ENCODE measurements around the gene CFAP77.
A peak's percentile ranks its signal among the peaks of the same experiment; 100 is the strongest.
"Not testable (repeated sequence)": the region's sequence is repeated elsewhere in the genome, so short reads cannot be mapped to it uniquely, and the experiment has no call there.

Gene CFAP77

GRCh38 chr9:132552041-132552440 is 142.0 kb downstream of the CFAP77 start:
- DNase-seq = no peak

GRCh38 chr9:132554755-132555154 is 144.7 kb downstream of the CFAP77 start:
- DNase-seq = no peak

GRCh38 chr9:132555528-132555927 is 145.5 kb downstream of the CFAP77 start:
- DNase-seq = no peak

- no peak for DNase-seq
Observed at GRCh38 chr9:132556235-132556634, 146.2 kb downstream of the CFAP77 start.

GRCh38 chr9:132556714-132557113 is 146.7 kb downstream of the CFAP77 start:
- DNase-seq = no peak

- no peak for DNase-seq
Observed at GRCh38 chr9:132557159-132557558, 147.1 kb downstream of the CFAP77 start.

- DNase-seq = no peak
Observed at GRCh38 chr9:132559711-132560110, 149.7 kb downstream of the CFAP77 start.

- peak; percentile 60 for DNase-seq
Observed at GRCh38 chr9:132560616-132561202, 150.7 kb downstream of the CFAP77 start.

- no peak for DNase-seq
Observed at GRCh38 chr9:132562306-132562573, 152.2 kb downstream of the CFAP77 start.

- DNase-seq = no peak
Observed at GRCh38 chr9:132564526-132564925, 154.5 kb downstream of the CFAP77 start.

GRCh38 chr9:132568787-132569186 is 158.8 kb downstream of the CFAP77 start:
- not testable (repeated sequence) for DNase-seq

GRCh38 chr9:132571806-132572600 is 162.0 kb downstream of the CFAP77 start:
- no peak for DNase-seq

- peak; percentile 54 for DNase-seq
Observed at GRCh38 chr9:132572921-132573320, 162.9 kb downstream of the CFAP77 start.

GRCh38 chr9:132575005-132575609 is 165.1 kb downstream of the CFAP77 start:
- DNase-seq = peak; percentile 89

- DNase-seq = no peak
Observed at GRCh38 chr9:132575811-132576210, 165.8 kb downstream of the CFAP77 start.

- DNase-seq = no peak
Observed at GRCh38 chr9:132577119-132577518, 167.1 kb downstream of the CFAP77 start.

- DNase-seq = no peak
Observed at GRCh38 chr9:132578367-132578932, 168.4 kb downstream of the CFAP77 start.

GRCh38 chr9:132579427-132579798 is 169.4 kb downstream of the CFAP77 start:
- DNase-seq = no peak

GRCh38 chr9:132582276-132582785 is 172.3 kb downstream of the CFAP77 start, which contains the start of gene BARHL1:
Gene BARHL1 (plus strand): TSS chr9:132582606. CDS start chr9:132582798, 192 bp downstream.
- no peak for DNase-seq

- no peak for DNase-seq
Observed at GRCh38 chr9:132582786-132583583, 173.0 kb downstream of the CFAP77 start.

- no peak for DNase-seq
Observed at GRCh38 chr9:132583584-132584304, 173.7 kb downstream of the CFAP77 start.

Measured in NCI-H82 (cell line).